Mesendoderm (in vitro differentiated cells): ENCODE measurements around the gene BTBD19.

Experiments used
- DNase-seq: peaks from one replicate; pipeline ENCODE4 v3.0.0; 2013
- H2AK5ac ChIP-seq: 2 replicates; pipeline ENCODE4 v1.6.1; 2013; ENCODE audit warnings: low read length, inconsistent platforms
- H2BK120ac ChIP-seq: 2 replicates; pipeline ENCODE4 v1.6.1; 2013; ENCODE audit warnings: low read depth, mild to moderate bottlenecking, low read length, moderate library complexity, mixed read lengths
- H2BK15ac ChIP-seq: replicated peaks from 2 replicates; pipeline ENCODE4 v1.6.1; 2013; ENCODE audit warnings: low read depth, mild to moderate bottlenecking, moderate library complexity
- H2BK5ac ChIP-seq: 2 replicates; pipeline ENCODE4 v1.6.1; 2013; ENCODE audit warnings: low read length, inconsistent platforms
- H3K18ac ChIP-seq: 2 replicates; pipeline ENCODE4 v1.6.1; 2013; ENCODE audit warnings: mild to moderate bottlenecking, low read length, mixed read lengths
- H3K23ac ChIP-seq: one replicate; pipeline ENCODE4 v1.6.1; 2013; ENCODE audit warnings: low read length
- H3K27ac ChIP-seq: 2 replicates; pipeline ENCODE4 v1.5.1; 2013; ENCODE audit warnings: low read depth, mild to moderate bottlenecking, inconsistent platforms, low read length, moderate library complexity
- H3K27me3 ChIP-seq: 2 replicates; pipeline ENCODE4 v1.6.1; 2013; ENCODE audit warnings: low read length, control low read depth, mild to moderate bottlenecking, inconsistent platforms; ENCODE audit not compliant: insufficient read depth, poor library complexity
- H3K36me3 ChIP-seq: 2 replicates; pipeline ENCODE4 v1.6.1; 2013; ENCODE audit warnings: low read length, inconsistent platforms; ENCODE audit not compliant: control insufficient read depth, insufficient read depth
- H3K4ac ChIP-seq: one replicate; pipeline ENCODE4 v1.6.1; 2013; ENCODE audit warnings: low read depth, mild to moderate bottlenecking, low read length, moderate library complexity
- H3K4me1 ChIP-seq: 2 replicates; pipeline ENCODE4 v1.6.1; 2013; ENCODE audit warnings: low read depth, low read length, inconsistent platforms; ENCODE audit not compliant: control insufficient read depth
- H3K4me2 ChIP-seq: 2 replicates; pipeline ENCODE4 v1.6.1; 2013; ENCODE audit warnings: low read length
- H3K4me3 ChIP-seq: 2 replicates; pipeline ENCODE4 v1.5.1; 2013; ENCODE audit warnings: mild to moderate bottlenecking, low read length
- H3K56ac ChIP-seq: one replicate; pipeline ENCODE4 v1.6.1; 2013; ENCODE audit warnings: low read length
- H3K79me1 ChIP-seq: 2 replicates; pipeline ENCODE4 v1.6.1; 2013; ENCODE audit warnings: low read length, inconsistent platforms
- H3K79me2 ChIP-seq: 2 replicates; pipeline ENCODE4 v1.6.1; 2013; ENCODE audit warnings: mild to moderate bottlenecking, low read length; ENCODE audit not compliant: control insufficient read depth, insufficient read depth
- H3K9ac ChIP-seq: 2 replicates; pipeline ENCODE4 v1.6.1; 2013; ENCODE audit warnings: low read length, inconsistent platforms
- H4K5ac ChIP-seq: one replicate; pipeline ENCODE4 v1.6.1; 2013; ENCODE audit warnings: low read length
- H4K8ac ChIP-seq: one replicate; pipeline ENCODE4 v1.6.1; 2013; ENCODE audit warnings: low read depth, mild to moderate bottlenecking, control low read depth, low read length, moderate library complexity
- WGBS: extraction: QIAGEN DNeasy Blood & Tissue Kit; methylation state at CpG from one replicate; pipeline ENCODE4 v1.1.7; 2013; ENCODE audit warnings: low lambda C conversion rate, missing lambda C conversion rate; ENCODE audit not compliant: insufficient coverage; ENCODE audit errors: extremely low coverage; 5-methylcytosine and 5-hydroxymethylcytosine counted together

The BTBD19 gene

GRCh38 chr1:44842862-44843655, 34.7 kb downstream of the BTBD19 start, which contains the start of gene PTCH2:
PTCH2 (minus strand) TSS chr1:44843253; CDS start chr1:44842932, 321 bp downstream.
- peak within 1 kb of the TSS; percentile 79 for H3K56ac ChIP-seq
- peak within 1 kb of the TSS; percentile 38 for H3K4me3 ChIP-seq
- H3K79me2 ChIP-seq, result no peaks in the 10 kb centered on the region
- no peak within 1 kb of the TSS for H2BK120ac ChIP-seq
- H3K23ac ChIP-seq, result no peak within 1 kb of the TSS
- peak within 1 kb of the TSS; percentile 56 for H3K4me2 ChIP-seq
- no peak within 1 kb of the TSS for H2AK5ac ChIP-seq
- no peaks in the 10 kb centered on the region for H3K4me1 ChIP-seq
- H3K4ac ChIP-seq, result no peak within 1 kb of the TSS
- H2BK5ac ChIP-seq, result no peak within 1 kb of the TSS
- peak within 1 kb of the TSS; percentile 53 for H3K9ac ChIP-seq
- no peaks in the 10 kb centered on the region for H3K79me1 ChIP-seq
- no peak within 1 kb of the TSS for H4K5ac ChIP-seq
- H3K27ac ChIP-seq, result no peak within 1 kb of the TSS
- H4K8ac ChIP-seq, result no peak within 1 kb of the TSS
- no peak within 1 kb of the TSS for H2BK15ac ChIP-seq
- no peaks in the 10 kb centered on the region for H3K36me3 ChIP-seq
- WGBS, result no CpG with 5 or more reads among the region's 72 CpGs
- H3K18ac ChIP-seq, result no peak within 1 kb of the TSS
- no peaks in the 10 kb centered on the region for H3K27me3 ChIP-seq
- peak; percentile 88 for DNase-seq

- H3K4ac ChIP-seq, result no peak overlapping the region
- no peak overlapping the region for H2BK5ac ChIP-seq
- H3K79me1 ChIP-seq, result no peaks in the 10 kb centered on the region
- WGBS, result no CpG with 5 or more reads among the region's 1 CpG
- H3K4me1 ChIP-seq, result no peaks in the 10 kb centered on the region
- H3K4me2 ChIP-seq, result no peak overlapping the region
- no peak overlapping the region for H3K56ac ChIP-seq
- no peaks in the 10 kb centered on the region for H3K79me2 ChIP-seq
- no peak overlapping the region for H3K9ac ChIP-seq
- no peak for DNase-seq
- no peaks in the 10 kb centered on the region for H3K36me3 ChIP-seq
- H2BK15ac ChIP-seq, result no peak overlapping the region
- no peak overlapping the region for H3K23ac ChIP-seq
- H3K27me3 ChIP-seq, result no peaks in the 10 kb centered on the region
- H4K8ac ChIP-seq, result no peak overlapping the region
- no peak overlapping the region for H2BK120ac ChIP-seq
- no peak overlapping the region for H3K18ac ChIP-seq
- no peak overlapping the region for H4K5ac ChIP-seq
- H3K4me3 ChIP-seq, result no peak overlapping the region
- H2AK5ac ChIP-seq, result no peak overlapping the region
- no peak overlapping the region for H3K27ac ChIP-seq
Measured at GRCh38 chr1:44846985-44847384, 38.7 kb downstream of the BTBD19 start.

GRCh38 chr1:44847845-44848244, 39.5 kb downstream of the BTBD19 start:
- Histone ChIP-seq H3K4me2 (no peak overlapping the region), H3K9ac (no peak overlapping the region), H3K23ac (no peak overlapping the region), H3K4me1 (no peaks in the 10 kb centered on the region), H4K8ac (no peak overlapping the region), H3K4me3 (no peak overlapping the region), H3K4ac (no peak overlapping the region), H3K56ac (no peak overlapping the region), H3K79me1 (no peaks in the 10 kb centered on the region), H2BK5ac (no peak overlapping the region), H3K79me2 (no peaks in the 10 kb centered on the region), H3K36me3 (no peaks in the 10 kb centered on the region), H3K18ac (no peak overlapping the region), H3K27me3 (no peaks in the 10 kb centered on the region), H2AK5ac (no peak overlapping the region), H2BK15ac (no peak overlapping the region), H4K5ac (no peak overlapping the region), H2BK120ac (no peak overlapping the region), H3K27ac (no peak overlapping the region)
- DNase-seq, result no peak
- no CpG with 5 or more reads among the region's 1 CpG for WGBS

GRCh38 chr1:44848456-44849181, 40.3 kb downstream of the BTBD19 start:
- no peak overlapping the region for H2BK15ac ChIP-seq
- no peaks in the 10 kb centered on the region for H3K79me1 ChIP-seq
- no peaks in the 10 kb centered on the region for H3K4me1 ChIP-seq
- no peak overlapping the region for H2AK5ac ChIP-seq
- DNase-seq, result no peak
- no peak overlapping the region for H4K5ac ChIP-seq
- no peak overlapping the region for H2BK120ac ChIP-seq
- no peak overlapping the region for H4K8ac ChIP-seq
- no peak overlapping the region for H3K4me2 ChIP-seq
- no peaks in the 10 kb centered on the region for H3K36me3 ChIP-seq
- no peak overlapping the region for H3K56ac ChIP-seq
- H3K9ac ChIP-seq, result no peak overlapping the region
- no peak overlapping the region for H2BK5ac ChIP-seq
- no CpG with 5 or more reads among the region's 7 CpGs for WGBS
- no peak overlapping the region for H3K4me3 ChIP-seq
- H3K27ac ChIP-seq, result no peak overlapping the region
- no peak overlapping the region for H3K4ac ChIP-seq
- no peak overlapping the region for H3K18ac ChIP-seq
- no peak overlapping the region for H3K23ac ChIP-seq
- H3K27me3 ChIP-seq, result no peaks in the 10 kb centered on the region
- no peaks in the 10 kb centered on the region for H3K79me2 ChIP-seq

DNA sequence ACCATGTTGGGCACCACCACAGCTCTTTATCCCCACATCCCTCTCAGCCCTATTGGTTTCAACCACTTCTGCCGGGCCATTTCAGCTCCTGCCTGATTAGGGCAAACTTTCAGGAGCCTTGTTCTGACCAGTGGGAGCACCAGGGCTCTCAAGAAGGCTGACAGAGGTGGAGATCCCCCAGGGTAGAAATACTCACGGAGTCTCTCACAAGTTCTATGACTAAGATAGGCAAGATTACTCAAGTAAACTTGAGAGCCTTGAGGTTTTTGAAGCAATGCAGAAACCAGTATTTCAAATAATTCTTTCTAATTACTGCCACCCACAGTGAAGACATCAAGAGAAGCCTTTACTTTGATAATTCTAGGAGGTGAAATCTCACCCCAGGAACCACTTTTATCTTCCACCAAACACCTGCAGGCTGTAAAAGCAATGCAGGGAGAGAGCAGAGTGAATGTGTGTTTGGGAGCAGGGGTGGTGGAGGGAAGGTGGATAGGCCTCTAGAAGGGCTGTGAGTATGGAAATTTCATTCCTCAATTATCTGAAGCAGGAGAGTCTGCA, 41.3 kb downstream of the BTBD19 start:
- Histone ChIP-seq H3K27ac (no peak overlapping the region), H4K5ac (no peak overlapping the region), H4K8ac (no peak overlapping the region), H3K79me2 (no peaks in the 10 kb centered on the region), H2BK5ac (no peak overlapping the region), H3K4ac (no peak overlapping the region), H2BK120ac (no peak overlapping the region), H3K4me1 (no peaks in the 10 kb centered on the region), H3K56ac (no peak overlapping the region), H3K27me3 (no peaks in the 10 kb centered on the region), H3K36me3 (no peaks in the 10 kb centered on the region), H3K4me2 (no peak overlapping the region), H3K23ac (no peak overlapping the region), H3K4me3 (no peak overlapping the region), H3K18ac (no peak overlapping the region), H2AK5ac (no peak overlapping the region), H3K9ac (no peak overlapping the region), H3K79me1 (no peaks in the 10 kb centered on the region), H2BK15ac (no peak overlapping the region)
- no CpG with 5 or more reads among the region's 2 CpGs for WGBS
- DNase-seq, result no peak
